Heart right ventricle (tissue), 16 donors: ENCODE results near the gene GUCY2D. TPM values are rescaled to one million over a fixed set of nuclear protein-coding genes. Genes with fewer than 3 reads are reported as not detected.

Experiments used
- ATAC-seq, 8 donors: fragments of 200-7000 bp; cut with Tn5 transposase; one replicate each; pipeline ENCODE4 v1.9.1; 2020; ENCODE audit warnings: mild to moderate bottlenecking in 8 of 8, moderate library complexity in 8 of 8, moderate number of reproducible peaks in 1 of 8
- DNase-seq, 2 donors: peaks; one replicate each; pipeline ENCODE4 v3.0.0-alpha.2; 2020
- H3K27ac ChIP-seq, 10 donors: fragments of 200-600 bp; sonication (generic) in 2 of 10; one replicate each; pipeline versions ENCODE4 v1.5.0 to v1.8.0; 2020 to 2022; ENCODE audit warnings: mild to moderate bottlenecking in 3 of 10
- H3K27me3 ChIP-seq, 7 donors: fragments of 200-600 bp; one replicate each; pipeline ENCODE4 v1.8.0; 2021 to 2022; ENCODE audit warnings: mild to moderate bottlenecking in 2 of 7
- H3K36me3 ChIP-seq, 9 donors: fragments of 200-600 bp; sonication (generic) in 1 of 9; one replicate each; pipeline versions ENCODE4 v1.5.0 to v1.8.0; 2020 to 2022; ENCODE audit warnings: mild to moderate bottlenecking in 2 of 9
- H3K4me1 ChIP-seq, 9 donors: fragments of 200-600 bp; sonication (generic) in 1 of 9; one replicate each; pipeline versions ENCODE4 v1.5.0 to v1.8.0; 2020 to 2022; ENCODE audit warnings: mild to moderate bottlenecking in 4 of 9
- H3K4me3 ChIP-seq, 10 donors: fragments of 200-600 bp; sonication (generic) in 2 of 10; one replicate each; pipeline versions ENCODE4 v1.5.0 to v1.8.0; 2020 to 2022; ENCODE audit warnings: mild to moderate bottlenecking in 7 of 10, moderate library complexity in 2 of 10
- H3K9me3 ChIP-seq, 11 donors: fragments of 200-600 bp in 10 of 11; sonication (generic) in 2 of 11; one replicate each; pipeline versions ENCODE4 v1.5.0 to v1.8.0; 2013 to 2022; ENCODE audit warnings: mild to moderate bottlenecking in 2 of 11, control low read depth in 1 of 11, moderate library complexity in 1 of 11
- WGBS, 2 donors: extraction: QIAGEN DNeasy Blood & Tissue Kit; methylation state at CpG; one replicate each; pipeline ENCODE4 v1.1.7; 2013; ENCODE audit warnings: inconsistent platforms in 1 of 2; 5-methylcytosine and 5-hydroxymethylcytosine counted together
- intact Hi-C, 10 donors: fragments of 100-400 bp; cut with DNase I; formaldehyde crosslinking; loops; one replicate each; pipeline versions ENCODE4 v1.11.1 to v1.14.2; 2022
- polyA plus RNA-seq, 2 donors: library from polyadenylated mRNA; stranded (reverse); fragments of 200-250 nt; gene quantifications; one replicate each; pipeline ENCODE4 v1.2.3, GENCODE V29; 2013
- total RNA-seq, 10 donors: library from RNA; stranded (reverse); fragmentation: NEBNext Ultra II Directional in 3 of 10; extraction: Animal tissue kit (Norgen Biotek cat#: 25700) in 3 of 10; gene quantifications; one replicate each; pipeline versions ENCODE4 v1.2.1 to v1.2.4, GENCODE V29; 2021 to 2023
- TF ChIP-seq, protein P1 (sequence below), 9 donors: fragments of 200-600 bp; sonication (generic) in 2 of 9; IDR thresholded peaks; one replicate each; pipeline versions ENCODE4 v1.5.0 to v1.8.0; 2021 to 2022; ENCODE audit warnings: antibody characterized with exemption in 9 of 9, mild to moderate bottlenecking in 5 of 9, moderate library complexity in 1 of 9
- donor health status: Arrhythmogenic right ventricular cardiomyopathy.
- donor health status: ischemic (EF 13 %, LVEDD 7.1; RV severe dilation, severe dysfunction).
- donor health status: healthy with polysubstance abuse.
- donor health status: DM: no; HTN: yes; CAD: no.
- donor health status: DM: no; HTN: no; CAD: no.
- donor health status: ischemic (EF 25% LVEDD 6.9; RV normal size, moderate dysfunction).
- donor health status: ischemic (EF 25% LVEDD 5.7; RV mildly dilated, moderate dysfunction).
- donor health status: healthy.
- donor health status: DM: yes; HTN: yes; CAD: no.
- donor health status: Ischemic cardiomyopathy.
- donor health status: ischemic (EF 35%, LVEDD 5.7; RV mildly dilated, moderate dysfunction).
- donor health status: nonischemic (EF 11% LVEDD 7.7; RV severe dilation, severe dysfunction).
- donor health status: DM: yes; HTN: yes; CAD: no.
- donor health status: PGD.
- donor health status: ischemic (EF 29% LVEDD 5.4; RV normal size, mild dysfunction).
- donor health status: nonischemic (EF 23%, LVEDD 6.1; RV moderate dilation, normal function).

The GUCY2D gene
- total and polyA plus RNA-seq, 12 donors: 0.06 to 0.69 (median 0.36) TPM; not detected in 6

DNA sequence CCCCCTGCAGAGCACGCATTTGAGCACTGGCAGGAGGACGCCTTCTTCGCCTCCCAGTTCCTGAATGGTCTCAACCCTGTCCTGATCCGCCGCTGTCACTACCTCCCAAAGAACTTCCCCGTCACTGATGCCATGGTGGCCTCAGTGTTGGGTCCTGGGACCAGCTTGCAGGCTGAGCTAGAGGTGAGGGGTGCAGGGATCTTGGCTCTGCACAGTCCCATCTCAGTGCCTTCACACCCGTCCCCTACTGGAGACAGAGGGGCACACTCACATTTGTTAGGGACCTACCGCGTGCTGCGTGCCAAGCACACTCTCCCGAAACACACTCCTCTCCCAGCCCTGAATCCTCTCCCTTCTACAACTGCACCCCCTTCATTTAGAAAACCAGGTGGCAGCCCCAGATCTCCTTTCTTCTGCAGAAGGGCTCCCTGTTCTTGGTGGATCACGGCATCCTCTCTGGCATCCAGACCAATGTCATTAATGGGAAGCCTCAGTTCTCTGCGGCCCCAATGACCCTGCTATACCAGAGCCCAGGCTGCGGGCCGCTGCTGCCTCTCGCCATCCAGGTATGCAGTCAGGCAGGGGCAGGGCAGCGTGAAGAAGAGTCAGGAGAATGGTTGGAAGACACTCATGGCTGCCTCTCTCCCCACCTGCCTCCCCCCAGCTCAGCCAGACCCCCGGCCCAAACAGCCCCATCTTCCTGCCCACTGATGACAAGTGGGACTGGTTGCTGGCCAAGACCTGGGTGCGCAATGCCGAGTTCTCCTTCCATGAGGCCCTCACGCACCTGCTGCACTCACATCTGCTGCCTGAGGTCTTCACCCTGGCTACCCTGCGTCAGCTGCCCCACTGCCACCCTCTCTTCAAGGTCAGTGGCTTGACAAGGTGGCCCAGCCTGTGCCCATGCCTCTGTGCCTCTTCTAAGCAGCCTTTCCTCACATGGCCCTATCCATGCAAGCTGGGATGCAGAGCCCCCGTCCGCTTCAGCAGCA is 42.7 kb downstream of the GUCY2D start:
- TF ChIP-seq, protein P1, sequence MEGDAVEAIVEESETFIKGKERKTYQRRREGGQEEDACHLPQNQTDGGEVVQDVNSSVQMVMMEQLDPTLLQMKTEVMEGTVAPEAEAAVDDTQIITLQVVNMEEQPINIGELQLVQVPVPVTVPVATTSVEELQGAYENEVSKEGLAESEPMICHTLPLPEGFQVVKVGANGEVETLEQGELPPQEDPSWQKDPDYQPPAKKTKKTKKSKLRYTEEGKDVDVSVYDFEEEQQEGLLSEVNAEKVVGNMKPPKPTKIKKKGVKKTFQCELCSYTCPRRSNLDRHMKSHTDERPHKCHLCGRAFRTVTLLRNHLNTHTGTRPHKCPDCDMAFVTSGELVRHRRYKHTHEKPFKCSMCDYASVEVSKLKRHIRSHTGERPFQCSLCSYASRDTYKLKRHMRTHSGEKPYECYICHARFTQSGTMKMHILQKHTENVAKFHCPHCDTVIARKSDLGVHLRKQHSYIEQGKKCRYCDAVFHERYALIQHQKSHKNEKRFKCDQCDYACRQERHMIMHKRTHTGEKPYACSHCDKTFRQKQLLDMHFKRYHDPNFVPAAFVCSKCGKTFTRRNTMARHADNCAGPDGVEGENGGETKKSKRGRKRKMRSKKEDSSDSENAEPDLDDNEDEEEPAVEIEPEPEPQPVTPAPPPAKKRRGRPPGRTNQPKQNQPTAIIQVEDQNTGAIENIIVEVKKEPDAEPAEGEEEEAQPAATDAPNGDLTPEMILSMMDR (IDR thresholded peaks at IDR 0.05): no peak
- H3K36me3 ChIP-seq: no peaks in the 10 kb centered on the region
- DNase-seq: no peak
- no peak for ATAC-seq
- WGBS, 2 donors: 83 to 85% methylated on average over 24 of the region's 24 CpGs
- intact Hi-C loops: loop anchor here (5.0 to 10.0 kb wide), 9 partner anchors 130 to 310 kb away; partner anchors contain the start of gene RNF227 (in 1 of the 10)
- no peak overlapping the region for H3K27ac ChIP-seq
- peaks cover 0 to 23% (median 0%) of the 10 kb centered on the region in 9 donors for H3K4me1 ChIP-seq
- H3K4me3 ChIP-seq: no peak overlapping the region
- no peaks in the 10 kb centered on the region for H3K9me3 ChIP-seq
- H3K27me3 ChIP-seq: peaks cover 0 to 29% (median 1%) of the 10 kb centered on the region in 7 donors

DNA sequence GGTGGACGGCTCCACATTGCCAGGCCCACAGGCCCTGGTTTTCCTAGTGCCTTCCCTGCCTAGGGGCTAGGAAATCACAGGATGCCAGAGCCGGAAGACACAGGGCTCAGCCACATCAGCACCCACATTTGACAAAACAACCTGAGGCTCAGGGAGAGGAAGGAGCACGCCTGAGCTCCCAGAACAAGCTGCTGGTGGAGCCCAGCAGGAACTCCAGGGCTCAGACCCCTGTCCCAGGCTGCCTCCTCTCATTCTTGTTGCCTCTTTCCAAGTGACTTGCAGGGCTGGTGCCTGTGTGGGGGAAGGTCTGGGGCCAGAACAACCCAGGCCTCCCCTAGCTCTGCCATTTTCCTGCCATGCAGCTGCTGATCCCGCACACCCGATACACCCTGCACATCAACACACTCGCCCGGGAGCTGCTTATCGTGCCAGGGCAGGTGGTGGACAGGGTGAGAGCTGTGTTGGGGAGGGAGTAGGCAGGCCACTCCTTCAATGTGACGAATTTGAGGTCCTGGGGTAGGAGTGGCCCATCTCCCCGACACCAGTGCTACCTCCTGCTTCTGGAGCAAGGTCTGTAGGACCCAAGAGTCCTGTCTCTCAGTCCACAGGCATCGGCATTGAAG is 44.0 kb downstream of the GUCY2D start:
- 88 to 92% methylated on average over 11 of the region's 11 CpGs for WGBS, 2 donors
- intact Hi-C loops: loop anchor here in 4 of 10 donors (10.0 kb wide), 5 partner anchors 132 to 312 kb away; partner anchors contain the start of gene RNF227 (in 1 of the 4)
- Histone ChIP-seq H3K4me1 (peaks cover 0 to 10% (median 0%) of the 10 kb centered on the region in 9 donors), H3K27me3 (peaks cover 0 to 25% (median 0%) of the 10 kb centered on the region in 7 donors), H3K27ac (no peak overlapping the region), H3K4me3 (no peak overlapping the region), H3K9me3 (no peaks in the 10 kb centered on the region), H3K36me3 (no peaks in the 10 kb centered on the region)
- DNase-seq (no peak), ATAC-seq (peak in 1 of 8 donors; percentile 29)
- TF ChIP-seq, protein P1 (IDR thresholded peaks at IDR 0.05): no peak

DNA sequence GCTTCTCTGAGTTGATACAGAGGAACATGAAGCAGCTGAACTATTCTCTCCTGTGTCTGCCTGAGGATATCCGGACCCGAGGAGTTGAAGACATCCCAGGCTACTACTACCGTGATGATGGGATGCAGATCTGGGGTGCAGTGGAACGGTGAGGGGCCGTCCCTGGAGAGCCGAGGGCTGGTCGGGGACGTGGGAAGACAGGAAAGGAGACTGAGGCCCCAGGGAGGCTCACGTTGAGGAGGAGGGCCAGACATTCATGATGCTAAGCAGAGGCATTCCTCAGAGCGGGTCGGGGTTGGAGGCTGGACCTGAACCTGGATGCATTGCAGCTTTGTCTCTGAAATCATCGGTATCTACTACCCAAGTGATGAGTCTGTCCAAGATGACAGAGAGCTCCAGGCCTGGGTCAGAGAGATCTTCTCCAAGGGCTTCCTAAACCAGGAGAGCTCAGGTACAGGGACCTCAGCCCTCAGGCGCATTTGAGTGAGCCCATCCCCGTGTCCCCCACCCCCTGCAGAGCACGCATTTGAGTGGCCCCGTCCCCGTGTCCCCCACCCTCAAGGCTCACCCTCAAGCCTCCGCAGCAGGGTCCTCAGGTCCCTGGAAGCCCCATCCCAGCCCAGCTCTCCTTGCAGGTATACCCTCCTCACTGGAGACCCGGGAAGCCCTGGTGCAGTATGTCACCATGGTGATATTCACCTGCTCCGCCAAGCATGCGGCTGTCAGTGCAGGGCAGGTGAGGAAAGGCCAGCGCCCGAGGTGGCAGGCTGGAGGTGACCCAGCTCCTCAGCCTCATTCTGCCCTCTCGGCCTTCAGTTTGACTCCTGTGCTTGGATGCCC is 44.7 kb downstream of the GUCY2D start:
- Histone ChIP-seq H3K4me1 (peaks cover 0 to 3% (median 0%) of the 10 kb centered on the region in 9 donors), H3K4me3 (no peak overlapping the region), H3K36me3 (no peaks in the 10 kb centered on the region), H3K27me3 (peaks cover 0 to 25% (median 0%) of the 10 kb centered on the region in 7 donors), H3K9me3 (no peaks in the 10 kb centered on the region), H3K27ac (no peak overlapping the region)
- DNase-seq (no peak), ATAC-seq (no peak)
- TF ChIP-seq, protein P1 (IDR thresholded peaks at IDR 0.05): no peak
- 79% methylated on average over 24 of the region's 24 CpGs for WGBS, 2 donors
- intact Hi-C loops: loop anchor here in 4 of 10 donors (10.0 kb wide), 5 partner anchors 132 to 312 kb away; partner anchors contain the start of gene RNF227 (in 1 of the 4)
